DND-41 (cell line): ENCODE results near the gene RAB7A.

Source experiments
- ATAC-seq: fragments of 200-7000 bp; cut with Tn5 transposase; 3 replicates; pipeline ENCODE4 v1.9.1; 2021; ENCODE audit warnings: low read depth; ENCODE audit not compliant: insufficient read depth
- DNase-seq: peaks from one replicate; pipeline ENCODE4 v3.0.0-alpha.2; 2020
- H2AFZ ChIP-seq: 2 replicates; pipeline ENCODE4 v1.6.0; 2012; ENCODE audit warnings: low read depth, low read length
- H3K27ac ChIP-seq: 2 replicates; pipeline ENCODE4 v1.5.1; 2012; ENCODE audit warnings: low read length, inconsistent platforms
- H3K27me3 ChIP-seq: fragments of 200-600 bp; sonication (generic); 2 replicates; pipeline ENCODE4 v1.6.0; 2012; ENCODE audit warnings: low read length, mild to moderate bottlenecking, inconsistent platforms; ENCODE audit not compliant: insufficient read depth, poor library complexity
- H3K36me3 ChIP-seq: 2 replicates; pipeline ENCODE4 v1.5.1; 2012; ENCODE audit warnings: low read length, inconsistent platforms; ENCODE audit not compliant: insufficient read depth
- H3K4me1 ChIP-seq: 2 replicates; pipeline ENCODE4 v1.5.1; 2012; ENCODE audit warnings: mild to moderate bottlenecking, low read length; ENCODE audit not compliant: insufficient read depth
- H3K4me2 ChIP-seq: 2 replicates; pipeline ENCODE4 v1.6.0; 2012; ENCODE audit warnings: mild to moderate bottlenecking, moderate library complexity, low read length, inconsistent platforms; ENCODE audit not compliant: insufficient read depth
- H3K4me3 ChIP-seq, 2 experiments: fragments of 200-600 bp in 1 of 2; shearing (Covaris generic) in 1 of 2; 2 replicates each; pipeline ENCODE4 v1.5.1; 2012 to 2016; ENCODE audit warnings: inconsistent platforms in 2 of 2, low read length in 2 of 2, mild to moderate bottlenecking in 2 of 2, low read depth in 1 of 2, moderate library complexity in 1 of 2
- H3K79me2 ChIP-seq: 2 replicates; pipeline ENCODE4 v1.6.0; 2012; ENCODE audit warnings: low read length, inconsistent platforms; ENCODE audit not compliant: insufficient read depth
- H3K9ac ChIP-seq: 2 replicates; pipeline ENCODE4 v1.6.0; 2012; ENCODE audit warnings: low read depth, mild to moderate bottlenecking, inconsistent platforms, low read length, moderate library complexity
- H3K9me3 ChIP-seq: 2 replicates; pipeline ENCODE4 v1.5.1; 2012; ENCODE audit warnings: low read length, moderate library complexity, mild to moderate bottlenecking, inconsistent platforms; ENCODE audit not compliant: insufficient read depth, severe bottlenecking
- H4K20me1 ChIP-seq: 2 replicates; pipeline ENCODE4 v1.6.0; 2012; ENCODE audit warnings: low read length; ENCODE audit not compliant: insufficient read depth
- EZH2 ChIP-seq: IDR thresholded peaks from 3 replicates; pipeline ENCODE4 v1.6.1; 2012; ENCODE audit warnings: borderline replicate concordance, low read depth, mild to moderate bottlenecking, moderate library complexity, low read length, inconsistent platforms; ENCODE audit not compliant: severe bottlenecking
- TF ChIP-seq, protein P1 (sequence below): IDR thresholded peaks from 2 replicates; pipeline ENCODE4 v1.5.1; 2012; ENCODE audit warnings: borderline replicate concordance, low read length, moderate library complexity, mild to moderate bottlenecking; ENCODE audit not compliant: poor library complexity, severe bottlenecking; ENCODE audit errors: extremely low read depth

The RAB7A gene

DNA sequence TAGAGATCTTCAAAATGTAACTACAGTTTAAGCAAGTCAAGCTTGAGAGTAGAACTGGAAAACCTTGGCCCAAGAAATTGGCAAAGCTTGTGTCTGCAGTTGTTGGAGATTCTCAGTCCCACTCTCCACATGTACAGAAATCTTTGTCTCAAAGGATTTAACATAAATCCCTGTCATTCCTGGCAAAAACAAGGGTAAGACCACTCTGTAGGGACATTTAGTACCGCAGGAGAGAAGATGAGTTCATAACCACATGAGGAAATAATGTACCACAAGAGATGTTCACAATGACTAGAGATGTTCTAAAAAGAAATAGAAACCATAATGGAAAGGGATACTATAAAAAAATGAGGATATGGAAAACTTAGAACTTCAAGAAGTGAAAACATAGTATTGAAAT, 73.7 kb downstream of the RAB7A start:
- Histone ChIP-seq H3K27ac (no peak overlapping the region), H3K4me2 (no peak overlapping the region), H3K27me3 (no peaks in the 10 kb centered on the region), H3K36me3 (peaks cover 60% of the 10 kb centered on the region), H3K9ac (no peak overlapping the region), H3K4me1 (peaks cover 33% of the 10 kb centered on the region), H3K4me3 (no peak overlapping the region), H2AFZ (no peak overlapping the region), H4K20me1 (peaks cover 25% of the 10 kb centered on the region; the same call in 1 of the 2 replicates), H3K79me2 (peaks cover 52% of the 10 kb centered on the region), H3K9me3 (no peaks in the 10 kb centered on the region)
- DNase-seq (no peak), ATAC-seq (no peak)
- no peak for TF ChIP-seq EZH2
- TF ChIP-seq, protein P1, sequence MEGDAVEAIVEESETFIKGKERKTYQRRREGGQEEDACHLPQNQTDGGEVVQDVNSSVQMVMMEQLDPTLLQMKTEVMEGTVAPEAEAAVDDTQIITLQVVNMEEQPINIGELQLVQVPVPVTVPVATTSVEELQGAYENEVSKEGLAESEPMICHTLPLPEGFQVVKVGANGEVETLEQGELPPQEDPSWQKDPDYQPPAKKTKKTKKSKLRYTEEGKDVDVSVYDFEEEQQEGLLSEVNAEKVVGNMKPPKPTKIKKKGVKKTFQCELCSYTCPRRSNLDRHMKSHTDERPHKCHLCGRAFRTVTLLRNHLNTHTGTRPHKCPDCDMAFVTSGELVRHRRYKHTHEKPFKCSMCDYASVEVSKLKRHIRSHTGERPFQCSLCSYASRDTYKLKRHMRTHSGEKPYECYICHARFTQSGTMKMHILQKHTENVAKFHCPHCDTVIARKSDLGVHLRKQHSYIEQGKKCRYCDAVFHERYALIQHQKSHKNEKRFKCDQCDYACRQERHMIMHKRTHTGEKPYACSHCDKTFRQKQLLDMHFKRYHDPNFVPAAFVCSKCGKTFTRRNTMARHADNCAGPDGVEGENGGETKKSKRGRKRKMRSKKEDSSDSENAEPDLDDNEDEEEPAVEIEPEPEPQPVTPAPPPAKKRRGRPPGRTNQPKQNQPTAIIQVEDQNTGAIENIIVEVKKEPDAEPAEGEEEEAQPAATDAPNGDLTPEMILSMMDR = no peak

DNA sequence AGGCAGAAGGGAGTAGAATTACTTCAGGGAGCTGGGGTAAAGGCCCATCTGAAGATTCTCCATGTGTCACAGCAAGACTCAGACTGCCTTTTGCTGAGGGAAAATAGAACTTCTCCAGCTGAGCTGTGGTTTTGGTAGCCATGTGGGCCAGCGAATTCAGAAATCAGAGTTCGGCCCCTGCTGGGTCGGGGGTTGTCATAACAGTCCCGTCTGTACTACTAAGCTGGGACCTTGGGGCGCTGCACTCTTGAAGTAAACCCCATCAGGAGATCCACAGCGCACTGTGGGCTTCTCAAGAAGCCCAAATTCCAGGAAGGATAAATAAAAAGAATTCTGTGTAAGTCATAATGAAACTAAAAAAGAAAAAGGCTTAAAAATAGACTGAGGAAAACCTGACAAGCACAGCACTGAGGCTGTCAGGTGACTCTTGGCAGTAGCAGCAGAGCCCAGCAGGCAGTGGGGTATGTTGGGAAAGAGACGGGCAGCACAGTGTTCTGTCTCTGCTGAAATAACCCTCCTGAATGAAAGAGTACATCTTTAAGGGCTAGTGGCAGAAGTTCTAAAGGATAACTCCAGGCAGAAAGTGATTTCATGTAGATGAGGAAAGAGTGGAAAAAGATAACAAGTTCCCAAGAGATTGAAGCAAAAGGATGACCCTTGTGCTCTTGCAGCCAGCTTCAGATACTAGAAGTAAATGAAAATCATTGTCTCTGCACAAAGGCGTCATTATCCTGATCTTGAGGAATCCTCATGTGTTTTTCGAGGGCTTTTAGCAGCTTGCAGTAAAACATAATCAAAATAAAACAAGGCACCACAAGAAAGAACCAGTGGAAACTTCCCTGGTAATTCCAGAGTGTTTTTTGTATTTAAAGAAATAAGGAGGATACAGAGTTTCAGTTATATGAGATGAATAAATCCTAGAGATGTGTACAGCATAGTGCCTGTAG, 74.5 kb downstream of the RAB7A start:
- no peak overlapping the region for H2AFZ ChIP-seq
- H3K36me3 ChIP-seq = peaks cover 64% of the 10 kb centered on the region

DNA sequence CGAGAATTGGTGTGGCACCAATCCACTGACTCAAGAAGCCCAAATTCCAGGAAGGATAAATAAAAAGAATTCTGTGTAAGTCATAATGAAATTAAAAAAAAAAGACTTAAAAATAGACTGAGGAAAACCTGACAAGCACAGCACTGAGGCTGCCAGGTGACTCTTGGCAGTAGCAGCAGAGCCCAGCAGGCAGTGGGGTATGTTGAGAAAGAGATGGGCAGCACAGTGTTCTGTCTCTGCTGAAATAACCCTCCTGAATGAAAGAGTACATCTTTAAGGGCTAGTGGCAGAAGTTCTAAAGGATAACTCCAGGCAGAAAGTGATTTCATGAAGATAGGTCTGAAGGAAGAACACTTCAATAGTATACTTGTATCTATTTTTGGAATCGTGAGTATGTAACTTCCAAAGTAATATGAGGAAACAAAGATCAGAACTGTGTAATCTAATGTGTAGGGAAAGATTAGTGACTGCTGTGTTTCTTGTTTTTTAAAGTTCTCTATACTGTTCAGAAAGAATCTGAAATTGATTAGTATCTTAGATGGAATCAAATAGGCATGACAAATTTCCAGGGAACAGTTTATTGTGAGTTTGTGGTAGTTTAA, 75.9 kb downstream of the RAB7A start:
- Histone ChIP-seq H3K9ac (no peak overlapping the region), H3K4me2 (no peak overlapping the region), H3K4me3 (no peak overlapping the region), H3K4me1 (peaks cover 37% of the 10 kb centered on the region), H3K27ac (no peak overlapping the region), H3K79me2 (peaks cover 53% of the 10 kb centered on the region), H3K9me3 (no peaks in the 10 kb centered on the region), H3K27me3 (no peaks in the 10 kb centered on the region), H2AFZ (no peak overlapping the region), H4K20me1 (peaks cover 21% of the 10 kb centered on the region; the same call in 1 of the 2 replicates), H3K36me3 (peaks cover 65% of the 10 kb centered on the region)
- DNase-seq (no peak), ATAC-seq (no peak)
- no peak for TF ChIP-seq EZH2
- TF ChIP-seq, protein P1 = no peak

More for the DNA sequence above, 74.5 kb downstream of the RAB7A start:
- ATAC-seq (no peak), DNase-seq (no peak)
- Histone ChIP-seq H3K9ac (no peak overlapping the region), H4K20me1 (peaks cover 23% of the 10 kb centered on the region; the same call in 1 of the 2 replicates), H3K4me1 (peaks cover 37% of the 10 kb centered on the region), H3K27ac (no peak overlapping the region), H3K4me2 (no peak overlapping the region), H3K79me2 (peaks cover 52% of the 10 kb centered on the region), H3K9me3 (no peaks in the 10 kb centered on the region), H3K4me3 (no peak overlapping the region), H3K27me3 (no peaks in the 10 kb centered on the region)
- TF ChIP-seq EZH2 = no peak
- TF ChIP-seq, protein P1 = no peak
